HG03066 (cell line): ENCODE measurements around the gene ROR1.

Experiments
- ATAC-seq: cut with Tn5 transposase; IDR thresholded peaks from one replicate; pipeline ENCODE4 v1.9.1; 2021; ENCODE audit warnings: low read depth; ENCODE audit not compliant: unreplicated experiment

The ROR1 gene

GRCh38 chr1:63848733-63849132 lies 74.9 kb downstream of the ROR1 start:
- no peak for ATAC-seq

- ATAC-seq, result no peak
Observed at GRCh38 chr1:63849149-63849548, 75.3 kb downstream of the ROR1 start.

GRCh38 chr1:63854091-63854490 lies 80.3 kb downstream of the ROR1 start:
- no peak for ATAC-seq

- ATAC-seq, result no peak
Observed at GRCh38 chr1:63855942-63856341, 82.1 kb downstream of the ROR1 start.

- ATAC-seq, result no peak
Observed at GRCh38 chr1:63856924-63857323, 83.1 kb downstream of the ROR1 start.

GRCh38 chr1:63857478-63857877 lies 83.7 kb downstream of the ROR1 start:
- no peak for ATAC-seq

- ATAC-seq, result no peak
Observed at GRCh38 chr1:63858153-63858552, 84.3 kb downstream of the ROR1 start.

- no peak for ATAC-seq
Observed at GRCh38 chr1:63859480-63860275, 85.9 kb downstream of the ROR1 start.

GRCh38 chr1:63861052-63861691 lies 87.4 kb downstream of the ROR1 start:
- ATAC-seq, result no peak

GRCh38 chr1:63863145-63863544 lies 89.3 kb downstream of the ROR1 start:
- no peak for ATAC-seq

- no peak for ATAC-seq
Observed at GRCh38 chr1:63864224-63864641, 90.4 kb downstream of the ROR1 start.

- ATAC-seq, result no peak
Observed at GRCh38 chr1:63865561-63865960, 91.7 kb downstream of the ROR1 start.

GRCh38 chr1:63866084-63866483 lies 92.3 kb downstream of the ROR1 start:
- ATAC-seq, result no peak

- ATAC-seq, result no peak
Observed at GRCh38 chr1:63867429-63868176, 93.8 kb downstream of the ROR1 start.

- ATAC-seq, result no peak
Observed at GRCh38 chr1:63868268-63868781, 94.5 kb downstream of the ROR1 start.

- no peak for ATAC-seq
Observed at GRCh38 chr1:63870152-63870551, 96.3 kb downstream of the ROR1 start.

- ATAC-seq, result no peak
Observed at GRCh38 chr1:63871463-63871862, 97.6 kb downstream of the ROR1 start.

- no peak for ATAC-seq
Observed at GRCh38 chr1:63873751-63874150, 99.9 kb downstream of the ROR1 start.

GRCh38 chr1:63874278-63874880 lies 100.6 kb downstream of the ROR1 start:
- no peak for ATAC-seq

GRCh38 chr1:63875636-63876035 lies 101.8 kb downstream of the ROR1 start:
- ATAC-seq, result no peak
